DMS153 (cell line): Measurements from ENCODE around the gene WASHC4.
"Not testable (repeated sequence)": the region's sequence is repeated elsewhere in the genome, so short reads cannot be mapped to it uniquely, and the experiment has no call there.

Experiments
- DNase-seq: peaks from one replicate; lab custom pipeline; 2025; lab: John Stamatoyannopoulos, UW

The WASHC4 gene

DNA sequence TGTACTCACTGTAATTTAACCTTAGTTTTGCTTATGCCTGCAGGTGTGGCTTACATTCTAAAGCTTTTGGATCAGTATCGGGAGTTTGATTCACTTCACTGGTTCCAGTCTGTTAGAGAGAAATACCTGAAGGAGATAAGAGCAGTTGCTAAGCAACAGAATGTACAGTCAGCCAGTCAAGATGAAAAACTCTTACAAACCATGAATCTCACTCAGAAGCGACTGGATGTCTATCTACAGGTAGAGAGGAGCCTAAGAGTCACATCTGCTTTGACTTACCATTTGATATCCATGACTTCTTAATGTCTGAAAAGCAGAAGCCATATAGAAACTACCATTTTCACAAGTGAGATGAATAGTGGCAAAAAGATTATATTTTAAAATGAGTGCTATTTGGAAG, 56.5 kb downstream of the WASHC4 start:
- no peak for DNase-seq

DNA sequence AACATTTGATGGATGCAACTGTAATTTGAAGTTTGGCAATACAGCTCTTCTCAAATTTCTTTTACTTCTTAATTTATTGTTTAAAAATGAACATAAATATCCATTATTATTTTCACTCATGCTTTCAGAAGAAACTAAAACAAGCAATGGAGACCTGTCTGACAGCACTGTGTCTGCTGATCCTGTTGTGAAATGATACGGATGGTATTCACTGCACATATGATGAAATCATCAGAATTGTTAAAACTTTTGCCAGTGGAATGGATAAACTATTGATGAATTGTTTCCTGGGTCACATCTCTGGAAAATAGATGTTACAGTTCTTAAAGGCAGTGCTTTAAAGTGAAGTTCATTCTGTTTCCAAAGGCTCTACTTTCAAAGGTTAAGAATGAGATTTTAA, 59.2 kb downstream of the WASHC4 start:
- no peak for DNase-seq

DNA sequence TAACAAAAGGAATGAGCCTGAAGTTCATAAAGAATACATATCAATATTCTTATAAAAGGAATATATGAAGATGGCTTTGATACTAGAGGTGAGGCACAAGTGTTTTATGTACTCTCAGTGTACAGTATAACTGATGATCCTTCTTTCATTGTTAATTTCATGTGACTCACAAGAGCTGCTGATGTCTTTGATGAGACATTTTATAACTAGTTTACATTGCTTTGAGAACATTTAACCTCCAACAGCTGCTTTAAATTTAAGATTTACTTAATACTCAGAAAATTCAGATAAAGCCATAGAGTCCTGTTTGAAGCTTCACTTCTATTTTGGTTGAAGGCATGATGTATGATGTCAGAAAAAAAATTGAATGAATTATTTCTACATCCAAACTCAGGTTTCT, 59.8 kb downstream of the WASHC4 start:
- no peak for DNase-seq

DNA sequence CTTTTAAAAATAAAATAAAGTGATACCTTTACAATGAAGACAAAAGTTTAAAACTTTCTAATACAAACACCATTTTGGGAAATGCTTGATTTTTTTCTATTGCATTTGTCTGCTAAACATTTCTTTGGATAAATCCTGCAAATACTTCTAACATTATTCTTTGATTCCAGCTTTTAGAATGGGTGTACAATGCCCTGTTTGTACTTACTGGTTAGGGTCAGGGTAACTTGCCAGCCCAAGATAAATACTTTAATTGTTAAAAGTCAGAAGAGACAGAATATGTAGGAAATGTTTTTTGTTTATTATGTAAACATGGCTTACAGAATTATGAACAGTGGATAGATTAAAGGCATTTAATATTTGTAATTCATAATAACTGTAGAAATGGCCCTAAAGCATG, 60.5 kb downstream of the WASHC4 start:
- DNase-seq = no peak

DNA sequence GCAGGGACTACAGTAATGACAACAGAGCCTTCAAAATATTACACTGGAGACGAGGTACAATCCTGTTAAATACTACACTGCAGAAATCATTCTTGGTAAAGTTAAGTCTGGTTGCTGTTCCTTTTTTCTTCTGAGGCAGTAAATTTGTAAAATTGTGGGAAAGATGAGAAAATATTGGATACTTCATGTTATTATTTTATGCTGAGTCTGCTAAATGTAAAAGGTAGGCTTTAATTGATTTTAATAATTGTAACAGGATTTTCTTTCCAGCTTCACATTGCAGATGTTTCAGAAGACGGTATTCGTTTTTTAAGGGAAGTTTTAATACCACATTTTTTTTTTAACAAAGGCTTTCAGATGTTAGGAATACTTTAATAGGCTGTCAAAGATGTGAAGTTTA, 62.6 kb downstream of the WASHC4 start:
- no peak for DNase-seq

GRCh38 chr12:105171691-105172436, 64.3 kb downstream of the WASHC4 start:
- DNase-seq = no peak

DNA sequence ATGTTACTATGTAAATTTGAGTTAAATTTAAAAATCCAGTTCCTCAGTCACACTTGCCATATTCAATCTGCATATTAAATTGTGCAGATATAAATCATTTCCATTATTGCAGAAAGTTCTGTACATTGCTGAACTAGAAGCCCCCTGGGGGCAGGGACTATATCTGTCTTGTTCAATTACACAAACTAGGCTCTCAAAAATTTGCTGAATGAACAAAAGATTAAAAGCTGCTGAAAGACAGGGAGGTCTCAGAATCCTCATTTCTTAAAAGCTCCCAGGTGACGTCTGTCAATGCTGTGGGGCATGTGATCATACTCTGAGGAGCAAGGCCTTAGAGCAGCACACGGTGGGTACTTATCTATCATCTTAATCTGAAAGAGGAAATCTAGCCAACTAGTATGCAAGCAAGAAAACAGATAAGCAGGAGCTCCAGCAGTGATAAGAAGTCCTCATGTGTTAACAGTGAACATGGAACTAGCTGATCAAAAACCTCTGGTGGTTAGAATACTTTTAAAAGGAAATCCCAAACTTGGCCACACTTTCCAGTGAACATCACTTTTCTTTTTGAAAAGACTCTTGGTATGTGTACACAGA, 68.0 kb downstream of the WASHC4 start:
- DNase-seq = no peak

DNA sequence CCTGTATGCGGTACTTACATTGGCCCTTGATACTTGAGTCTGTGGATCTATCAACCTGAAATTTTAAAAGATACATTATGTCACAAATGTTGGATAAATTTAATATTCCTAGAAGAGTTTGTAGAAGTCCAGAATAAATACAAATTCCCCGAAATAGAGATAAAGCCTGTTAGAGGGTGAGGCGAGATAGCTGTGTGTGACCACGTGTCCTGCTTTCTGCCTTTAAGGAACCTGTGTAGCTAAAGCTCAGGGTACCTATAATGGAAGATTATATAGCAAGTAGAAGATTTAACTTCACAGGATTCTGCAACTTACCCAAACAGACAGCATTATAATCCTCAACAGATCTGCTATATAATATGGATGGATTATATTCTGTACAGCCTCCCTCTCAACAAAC, 69.7 kb downstream of the WASHC4 start:
- no peak for DNase-seq

DNA sequence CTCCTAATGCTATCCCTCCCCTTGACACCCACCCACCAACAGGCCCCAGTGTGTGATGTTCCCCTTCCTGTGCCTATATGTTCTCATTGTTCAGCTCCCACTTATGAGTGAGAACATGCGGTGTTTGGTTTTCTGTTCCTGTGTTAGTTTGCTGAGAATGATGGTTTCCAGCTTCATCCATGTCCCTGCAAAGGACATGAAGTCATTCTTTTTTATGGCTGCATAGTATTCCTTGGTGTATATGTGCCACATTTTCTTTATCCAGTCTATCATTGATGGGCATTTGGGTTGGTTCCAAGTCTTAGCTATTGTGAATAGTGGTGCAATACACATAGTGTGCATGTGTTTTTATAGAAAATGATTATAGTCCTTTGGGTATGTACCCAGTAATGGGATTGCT, 71.6 kb downstream of the WASHC4 start:
- not testable (repeated sequence) for DNase-seq

- DNase-seq = not testable (repeated sequence)
Measured at GRCh38 chr12:105183406-105183805, 75.9 kb downstream of the WASHC4 start.

DNA sequence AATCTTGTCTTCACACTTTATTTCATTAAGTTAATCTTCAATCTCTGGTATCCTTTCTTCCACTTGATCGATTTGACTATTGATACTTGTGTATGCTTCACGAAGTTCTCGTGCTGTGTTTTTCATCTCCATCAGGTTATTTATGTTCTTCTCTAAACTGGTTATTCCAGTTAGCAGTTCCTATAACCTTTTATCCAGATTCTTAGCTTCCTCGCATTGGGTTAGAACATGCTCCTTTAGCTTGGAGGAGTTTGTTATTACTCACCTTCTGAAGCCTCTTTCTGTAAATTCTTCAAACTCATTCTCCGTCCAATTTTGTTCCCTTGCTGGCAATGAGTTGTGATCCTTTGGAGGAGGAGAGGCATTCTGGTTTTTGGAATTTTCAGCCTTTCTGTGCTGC, 76.4 kb downstream of the WASHC4 start:
- DNase-seq = not testable (repeated sequence)

DNA sequence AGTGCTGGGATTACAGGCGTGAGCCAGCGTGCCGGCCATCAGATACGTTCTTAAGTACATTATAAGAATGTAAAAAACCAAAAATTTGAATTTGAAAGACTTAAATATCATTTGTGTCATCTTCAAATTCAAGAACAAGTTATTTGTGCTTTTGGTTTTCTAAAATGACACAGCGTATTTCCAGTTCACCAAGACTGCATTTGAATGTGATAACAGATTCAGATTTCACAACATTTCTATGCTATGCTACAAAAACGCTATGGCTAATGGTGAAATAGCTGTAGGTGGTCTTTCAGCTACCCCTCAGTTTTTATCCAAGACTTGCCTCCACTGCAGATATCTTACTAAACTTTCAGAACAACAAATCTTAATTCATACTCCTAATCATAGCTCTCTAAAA, 81.8 kb downstream of the WASHC4 start:
- DNase-seq = no peak

DNA sequence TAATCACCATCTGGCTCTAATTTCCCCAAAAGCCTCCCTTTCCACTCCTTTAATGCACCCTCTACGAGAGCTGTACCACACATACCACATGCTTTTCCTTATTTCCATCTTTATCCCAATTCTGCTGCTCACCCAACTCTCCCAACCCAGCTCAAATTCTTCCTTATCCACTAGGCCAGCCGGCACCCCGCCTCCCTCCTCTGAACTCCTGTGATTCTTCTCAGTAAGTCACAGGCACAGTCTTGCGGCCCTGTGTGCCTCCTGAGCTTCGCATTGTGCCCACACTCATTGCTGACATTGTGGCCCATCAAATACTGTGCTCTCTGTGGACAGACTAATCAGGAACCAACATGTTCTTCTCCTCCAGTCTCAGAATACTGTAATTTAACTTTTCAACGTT, 83.0 kb downstream of the WASHC4 start:
- DNase-seq = no peak

GRCh38 chr12:105192624-105193225, 85.2 kb downstream of the WASHC4 start:
- DNase-seq = no peak

GRCh38 chr12:105194947-105195346, 87.4 kb downstream of the WASHC4 start:
- DNase-seq = no peak

DNA sequence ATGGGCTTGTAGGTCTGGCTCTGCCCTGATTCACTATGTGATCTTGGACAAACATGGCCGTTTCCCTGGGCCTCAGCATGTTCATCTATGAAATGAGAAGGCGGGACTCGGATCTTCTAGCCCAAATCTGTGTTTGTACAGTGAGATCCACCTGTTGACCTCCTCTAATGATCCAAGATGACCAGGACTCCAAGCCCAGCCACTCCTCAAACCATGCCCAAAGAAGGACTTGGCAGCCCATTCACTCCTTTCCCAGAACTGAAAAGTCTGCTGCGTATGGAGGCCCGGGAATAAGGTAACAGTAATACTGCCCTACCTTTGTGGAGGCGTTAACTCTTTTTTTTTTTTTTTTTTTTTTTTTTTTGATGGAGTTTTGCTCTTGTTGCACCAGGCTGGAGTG, 88.6 kb downstream of the WASHC4 start:
- DNase-seq = no peak

DNA sequence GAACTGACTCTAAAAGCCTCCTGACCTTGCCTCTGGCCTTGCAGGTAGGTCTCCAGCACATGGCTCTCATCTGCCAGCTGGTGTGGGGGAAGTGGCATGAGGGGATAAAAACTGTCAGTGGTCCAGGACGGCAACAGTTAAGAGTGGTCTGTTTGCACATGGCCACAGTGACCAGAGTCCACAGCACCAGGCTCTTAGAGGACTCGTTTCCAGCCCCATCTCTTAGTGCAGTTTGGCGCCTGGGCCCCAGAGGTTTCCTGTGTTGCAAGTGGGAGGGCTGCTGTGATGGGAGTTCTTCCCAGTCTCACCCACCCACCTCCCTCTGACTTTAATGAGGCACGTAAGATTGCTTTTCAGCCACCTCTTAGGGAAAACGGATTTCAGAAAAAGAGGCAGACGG, 91.4 kb downstream of the WASHC4 start:
- no peak for DNase-seq

DNA sequence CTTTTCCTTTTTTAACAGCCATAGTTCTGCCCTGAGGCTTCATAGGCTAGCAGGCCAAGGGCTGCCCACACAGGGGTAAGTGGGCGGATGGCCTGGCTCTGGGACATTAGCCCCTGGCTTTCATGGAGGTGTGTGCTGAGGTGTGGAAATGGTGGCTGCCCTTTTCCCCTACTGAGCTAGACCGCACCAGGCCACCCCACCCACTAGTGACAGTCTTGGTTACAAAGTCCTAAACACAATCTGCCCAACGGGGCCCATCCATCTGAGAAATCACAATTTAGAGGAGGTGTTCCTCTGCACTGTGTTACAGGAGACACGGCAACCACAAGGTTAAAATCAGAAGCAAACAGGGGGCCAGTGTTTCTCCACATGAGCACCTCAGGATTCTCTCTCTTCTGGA, 92.9 kb downstream of the WASHC4 start:
- DNase-seq = no peak

DNA sequence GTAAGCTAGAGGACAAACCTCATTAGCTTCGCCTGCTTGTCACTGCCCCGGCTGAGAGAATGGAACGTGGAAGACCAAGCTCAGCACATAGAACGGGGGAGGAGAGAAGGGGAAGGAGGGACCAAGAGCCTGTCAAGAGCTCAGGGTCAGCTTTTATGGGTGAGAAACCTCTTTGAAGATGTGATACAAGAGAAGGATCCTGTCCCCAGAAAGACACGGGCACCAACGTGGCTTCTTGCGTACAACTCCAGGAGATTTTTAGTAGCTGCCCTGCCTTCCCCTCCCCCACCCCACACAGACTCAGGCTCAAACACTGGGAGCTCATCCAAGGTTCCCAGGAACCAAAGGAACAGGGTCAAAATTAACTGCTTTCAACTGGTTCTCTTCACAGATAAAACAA, 93.8 kb downstream of the WASHC4 start:
- no peak for DNase-seq

GRCh38 chr12:105202202-105202601, 94.7 kb downstream of the WASHC4 start:
- no peak for DNase-seq

DNA sequence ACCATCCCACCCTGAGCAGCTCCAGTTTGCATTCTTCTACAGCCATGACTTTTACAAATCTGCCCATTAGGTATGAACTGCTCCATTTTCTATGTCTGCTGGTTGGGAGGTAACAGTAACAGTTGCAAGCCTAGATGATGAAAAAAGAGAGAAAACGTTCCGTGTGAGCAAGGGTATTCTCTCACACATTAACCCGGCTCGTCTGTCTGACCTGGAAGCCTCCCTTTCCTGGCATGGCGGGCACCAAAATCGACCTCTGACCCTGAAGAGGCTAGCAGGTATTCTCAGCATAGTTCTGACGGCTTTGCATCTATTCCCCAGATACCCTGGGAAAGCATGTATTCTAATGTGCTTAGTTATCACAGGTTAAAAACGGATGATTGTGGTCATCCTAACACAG, 96.6 kb downstream of the WASHC4 start:
- no peak for DNase-seq

GRCh38 chr12:105204916-105205315, 97.4 kb downstream of the WASHC4 start:
- no peak for DNase-seq

DNA sequence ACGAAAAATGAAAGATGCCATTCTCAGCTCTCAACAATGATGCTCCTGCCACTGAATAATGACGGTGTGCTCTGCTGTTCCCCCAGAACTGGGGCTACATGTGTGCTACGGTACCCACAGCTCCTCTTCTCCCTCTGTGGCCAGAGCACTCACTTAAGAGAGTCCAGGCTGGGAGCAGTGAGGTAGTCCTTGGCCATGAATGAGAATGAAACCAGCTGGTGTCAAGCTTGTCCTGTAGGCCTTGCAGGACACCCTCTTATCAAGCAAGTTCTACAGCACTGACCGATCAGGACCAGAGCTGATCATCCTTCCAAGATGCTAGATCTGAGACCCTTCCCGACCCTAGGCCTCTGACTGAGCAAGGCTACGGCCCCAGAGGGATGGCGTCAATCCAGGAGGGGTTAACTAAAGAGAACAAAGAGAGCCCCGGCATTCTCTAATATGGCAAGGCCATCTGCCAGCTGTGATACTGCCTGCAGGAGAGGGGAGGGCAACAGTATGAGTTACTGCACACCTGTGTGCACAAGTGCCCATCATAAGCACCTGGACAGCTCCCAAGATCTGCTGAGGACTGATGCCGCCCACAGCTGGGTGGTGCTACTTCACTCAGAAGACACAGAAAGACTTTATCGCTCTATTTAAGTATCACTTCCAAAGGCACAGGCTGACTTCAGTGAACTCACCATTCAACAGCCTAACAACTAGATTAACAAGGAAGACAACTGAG, 98.0 kb downstream of the WASHC4 start:
- no peak for DNase-seq
